HG03139 (cell line): ENCODE measurements around the gene ST14.

ENCODE experiments used
- ATAC-seq: cut with Tn5 transposase; IDR thresholded peaks from one replicate; pipeline ENCODE4 v1.9.1; 2021; ENCODE audit not compliant: unreplicated experiment

Gene ST14

GRCh38 chr11:130133716-130134115 lies 25.9 kb upstream of the ST14 start:
- ATAC-seq = no peak

GRCh38 chr11:130136107-130136506 lies 23.5 kb upstream of the ST14 start:
- no peak for ATAC-seq

GRCh38 chr11:130137999-130138398 lies 21.6 kb upstream of the ST14 start:
- ATAC-seq = no peak

- no peak for ATAC-seq
Observed at GRCh38 chr11:130139401-130139800, 20.2 kb upstream of the ST14 start.

- no peak for ATAC-seq
Observed at GRCh38 chr11:130141561-130142341, 17.8 kb upstream of the ST14 start.

GRCh38 chr11:130144141-130144540 lies 15.4 kb upstream of the ST14 start:
- no peak for ATAC-seq

GRCh38 chr11:130144861-130145281 lies 14.7 kb upstream of the ST14 start:
- no peak for ATAC-seq

GRCh38 chr11:130145311-130145812 lies 14.2 kb upstream of the ST14 start:
- ATAC-seq = no peak

GRCh38 chr11:130145975-130146776 lies 13.4 kb upstream of the ST14 start:
- ATAC-seq = no peak

GRCh38 chr11:130146796-130147195 lies 12.8 kb upstream of the ST14 start:
- ATAC-seq = no peak

- no peak for ATAC-seq
Observed at GRCh38 chr11:130148796-130149326, 10.7 kb upstream of the ST14 start.

GRCh38 chr11:130150790-130151189 lies 8.8 kb upstream of the ST14 start:
- no peak for ATAC-seq

GRCh38 chr11:130151196-130151595 lies 8.4 kb upstream of the ST14 start:
- ATAC-seq = no peak

GRCh38 chr11:130156108-130157022 lies 3.2 kb upstream of the ST14 start:
- no peak for ATAC-seq

GRCh38 chr11:130157101-130157500 lies 2.5 kb upstream of the ST14 start:
- ATAC-seq = no peak

- ATAC-seq = no peak
Observed at GRCh38 chr11:130157840-130158239, 1.7 kb upstream of the ST14 start.

- no peak for ATAC-seq
Observed at GRCh38 chr11:130159139-130159538, 443 bp upstream of the ST14 start.

- no peak for ATAC-seq
Observed at GRCh38 chr11:130160498-130161155, 1.0 kb downstream of the ST14 start.

- no peak for ATAC-seq
Observed at GRCh38 chr11:130161441-130162145, 2.0 kb downstream of the ST14 start.

- ATAC-seq = no peak
Observed at GRCh38 chr11:130162733-130163132, 3.2 kb downstream of the ST14 start.
